SU-DHL-6 (cell line): Measurements from ENCODE around the gene MSH4.

Experiments used
- H2AFZ ChIP-seq: fragments of 200-600 bp; sonication (generic); 2 replicates; pipeline ENCODE4 v1.6.1; 2014; ENCODE audit warnings: low read depth, mild to moderate bottlenecking, moderate library complexity, mixed read lengths, antibody characterized with exemption, low read length; ENCODE audit not compliant: severe bottlenecking
- H3F3A ChIP-seq: fragments of 200-600 bp; shearing (Covaris generic); 2 replicates; pipeline ENCODE4 v1.6.0; 2016; ENCODE audit warnings: antibody characterized with exemption, mild to moderate bottlenecking; ENCODE audit not compliant: insufficient read depth
- H3K27ac ChIP-seq: fragments of 200-600 bp; sonication (generic); 2 replicates; pipeline ENCODE4 v1.5.1; 2016; ENCODE audit warnings: low read depth, mild to moderate bottlenecking, low read length, moderate library complexity, mixed read lengths
- H3K27me3 ChIP-seq: fragments of 200-600 bp; sonication (generic), shearing (Covaris generic); 2 replicates; pipeline ENCODE4 v1.6.0; 2014; ENCODE audit warnings: mild to moderate bottlenecking, low read length
- H3K36me3 ChIP-seq: fragments of 200-600 bp; sonication (generic); 2 replicates; pipeline ENCODE4 v1.6.1; 2014; ENCODE audit warnings: mild to moderate bottlenecking, low read length, mixed read lengths
- H3K4me2 ChIP-seq: fragments of 300-600, 200-600 bp; shearing (Covaris generic), sonication (generic); 2 replicates; pipeline ENCODE4 v1.6.0; 2014; ENCODE audit warnings: low read length, low read depth, mild to moderate bottlenecking; ENCODE audit not compliant: poor library complexity, severe bottlenecking
- H3K4me3 ChIP-seq: fragments of 200-600 bp; sonication (generic); 2 replicates; pipeline ENCODE4 v1.5.1; 2014; ENCODE audit warnings: antibody characterized with exemption, low read length, mild to moderate bottlenecking, mixed read lengths; ENCODE audit not compliant: insufficient read depth, poor library complexity, severe bottlenecking
- H3K79me2 ChIP-seq: fragments of 200-600 bp; sonication (generic); 2 replicates; pipeline ENCODE4 v1.6.1; 2014; ENCODE audit warnings: mild to moderate bottlenecking, low read length, moderate library complexity; ENCODE audit not compliant: insufficient read depth
- H3K9ac ChIP-seq: fragments of 200-600 bp; sonication (generic); 2 replicates; pipeline ENCODE4 v1.7.0; 2014; ENCODE audit warnings: mild to moderate bottlenecking, low read length
- H3K9me2 ChIP-seq: fragments of 200-600 bp; sonication (generic); replicated peaks from 2 replicates; pipeline ENCODE4 v1.6.1; 2014; ENCODE audit warnings: low read length; ENCODE audit not compliant: insufficient read depth
- H3K9me3 ChIP-seq: fragments of 200-600 bp; sonication (generic); 2 replicates; pipeline ENCODE4 v1.6.1; 2014; ENCODE audit warnings: low read length, mixed read lengths; ENCODE audit not compliant: insufficient read depth
- H4K20me1 ChIP-seq: fragments of 200-600 bp; sonication (generic); 2 replicates; pipeline ENCODE4 v1.6.1; 2014; ENCODE audit warnings: low read depth, mild to moderate bottlenecking, antibody characterized with exemption, low read length, moderate library complexity, mixed read lengths
- EZH2phosphoT487 ChIP-seq: fragments of 200-600 bp; sonication (generic), shearing (Covaris generic); conservative IDR thresholded peaks from 2 replicates; pipeline ENCODE4 v1.6.1; 2018; ENCODE audit warnings: mild to moderate bottlenecking, antibody characterized with exemption, low read length, moderate library complexity, mixed read lengths
- TF ChIP-seq, protein P1 (sequence below): fragments of 200-600 bp; sonication (generic); IDR thresholded peaks from one replicate; pipeline ENCODE4 v1.5.1; 2017; ENCODE audit warnings: antibody characterized with exemption, mild to moderate bottlenecking, low read length, moderate library complexity; ENCODE audit not compliant: insufficient read depth, poor library complexity, severe bottlenecking

The MSH4 gene

DNA sequence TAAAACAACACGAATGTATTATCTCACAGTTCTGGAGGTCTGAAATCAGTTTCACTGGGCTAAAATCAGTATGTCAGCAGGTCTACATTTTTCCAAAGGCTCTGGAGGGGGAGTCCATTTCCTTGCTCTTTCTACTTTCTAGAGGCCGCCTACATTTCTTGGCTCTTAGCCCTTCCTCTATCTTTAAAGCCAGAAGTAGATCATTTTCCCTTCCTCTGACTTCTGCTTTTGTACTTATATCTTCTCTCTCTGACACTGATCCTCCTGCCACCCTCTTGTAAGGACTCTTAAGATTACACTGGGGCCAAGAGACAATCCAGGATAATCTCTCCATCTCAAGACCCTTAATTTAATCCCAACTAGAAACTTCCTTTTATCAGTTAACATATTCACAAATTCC lies 41.4 kb downstream of the MSH4 start:
- no peak overlapping the region for H3K27ac ChIP-seq
- no peak overlapping the region for H2AFZ ChIP-seq
- H3K9me3 ChIP-seq = no peaks in the 10 kb centered on the region
- H3K79me2 ChIP-seq = no peaks in the 10 kb centered on the region
- H3K4me3 ChIP-seq = no peak overlapping the region
- H3F3A ChIP-seq = no peaks in the 10 kb centered on the region
- no peaks in the 10 kb centered on the region for H4K20me1 ChIP-seq
- H3K27me3 ChIP-seq = no peaks in the 10 kb centered on the region
- no peak for TF ChIP-seq EZH2phosphoT487
- TF ChIP-seq, protein P1, sequence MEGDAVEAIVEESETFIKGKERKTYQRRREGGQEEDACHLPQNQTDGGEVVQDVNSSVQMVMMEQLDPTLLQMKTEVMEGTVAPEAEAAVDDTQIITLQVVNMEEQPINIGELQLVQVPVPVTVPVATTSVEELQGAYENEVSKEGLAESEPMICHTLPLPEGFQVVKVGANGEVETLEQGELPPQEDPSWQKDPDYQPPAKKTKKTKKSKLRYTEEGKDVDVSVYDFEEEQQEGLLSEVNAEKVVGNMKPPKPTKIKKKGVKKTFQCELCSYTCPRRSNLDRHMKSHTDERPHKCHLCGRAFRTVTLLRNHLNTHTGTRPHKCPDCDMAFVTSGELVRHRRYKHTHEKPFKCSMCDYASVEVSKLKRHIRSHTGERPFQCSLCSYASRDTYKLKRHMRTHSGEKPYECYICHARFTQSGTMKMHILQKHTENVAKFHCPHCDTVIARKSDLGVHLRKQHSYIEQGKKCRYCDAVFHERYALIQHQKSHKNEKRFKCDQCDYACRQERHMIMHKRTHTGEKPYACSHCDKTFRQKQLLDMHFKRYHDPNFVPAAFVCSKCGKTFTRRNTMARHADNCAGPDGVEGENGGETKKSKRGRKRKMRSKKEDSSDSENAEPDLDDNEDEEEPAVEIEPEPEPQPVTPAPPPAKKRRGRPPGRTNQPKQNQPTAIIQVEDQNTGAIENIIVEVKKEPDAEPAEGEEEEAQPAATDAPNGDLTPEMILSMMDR = no peak
- H3K4me2 ChIP-seq = no peak overlapping the region
- H3K9ac ChIP-seq = no peak overlapping the region
- H3K36me3 ChIP-seq = no peaks in the 10 kb centered on the region
- H3K9me2 ChIP-seq = no peaks in the 10 kb centered on the region

DNA sequence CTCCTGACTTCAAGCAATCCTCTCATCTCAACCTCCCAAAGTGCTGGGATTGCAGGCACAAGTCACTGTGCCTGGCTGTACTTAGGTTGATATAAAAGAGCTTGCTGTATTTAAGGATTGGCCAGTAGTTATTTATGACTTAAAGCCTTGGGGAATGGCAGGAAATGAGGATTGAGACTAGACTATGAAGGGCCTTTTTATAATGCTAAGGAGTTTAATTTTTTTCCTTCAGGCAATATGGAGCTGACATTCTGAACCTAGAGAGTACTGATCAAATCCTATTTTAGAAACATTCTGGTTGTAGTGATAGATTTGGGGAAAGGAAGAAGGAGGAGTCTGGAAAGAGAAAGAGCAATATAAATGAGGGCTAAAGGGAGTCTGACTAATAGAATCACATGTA lies 44.7 kb downstream of the MSH4 start:
- Histone ChIP-seq H3K27me3 (no peaks in the 10 kb centered on the region), H2AFZ (no peak overlapping the region), H3F3A (no peaks in the 10 kb centered on the region), H3K79me2 (no peaks in the 10 kb centered on the region), H3K36me3 (no peaks in the 10 kb centered on the region), H3K9me3 (no peaks in the 10 kb centered on the region), H3K4me3 (no peak overlapping the region), H3K9ac (no peak overlapping the region), H4K20me1 (no peaks in the 10 kb centered on the region), H3K27ac (no peak overlapping the region), H3K4me2 (no peak overlapping the region), H3K9me2 (no peaks in the 10 kb centered on the region)
- no peak for TF ChIP-seq EZH2phosphoT487
- TF ChIP-seq, protein P1 = no peak

DNA sequence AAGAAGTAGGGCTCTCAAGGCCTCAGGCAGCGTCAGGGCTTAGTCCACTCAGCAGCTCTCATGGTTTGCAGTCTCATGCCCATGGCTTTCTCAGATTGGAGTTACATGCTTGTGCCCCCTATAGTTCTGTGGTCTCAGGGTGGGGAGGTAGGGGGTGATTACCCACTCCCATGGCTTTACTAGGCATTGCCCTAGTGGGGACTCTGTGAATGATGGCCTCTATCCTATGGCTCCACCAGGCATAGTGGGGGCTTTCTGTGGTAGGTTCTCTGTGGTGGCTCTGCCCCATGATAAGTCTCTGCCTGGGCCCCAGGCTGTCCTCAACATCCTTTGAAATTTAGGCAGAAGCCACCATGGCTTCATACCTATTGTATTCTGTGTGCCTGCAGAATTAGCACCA lies 48.9 kb downstream of the MSH4 start:
- Histone ChIP-seq H3K9me2 (no peaks in the 10 kb centered on the region), H3K9me3 (no peaks in the 10 kb centered on the region), H3K27me3 (no peaks in the 10 kb centered on the region), H4K20me1 (no peaks in the 10 kb centered on the region), H3K9ac (no peak overlapping the region), H3K27ac (no peak overlapping the region), H3F3A (no peaks in the 10 kb centered on the region), H3K36me3 (no peaks in the 10 kb centered on the region), H3K4me2 (no peak overlapping the region), H3K79me2 (no peaks in the 10 kb centered on the region), H3K4me3 (no peak overlapping the region), H2AFZ (no peak overlapping the region)
- no peak for TF ChIP-seq EZH2phosphoT487
- TF ChIP-seq, protein P1 = no peak
